K562 (cell line): ENCODE data around the gene PRDM16. TPM values are rescaled to one million over a fixed set of nuclear protein-coding genes. Genes with fewer than 3 reads are reported as not detected.

Experiments
- ATAC-seq: fragments of 200-7000 bp; cut with Tn5 transposase; 3 replicates; pipeline ENCODE4 v1.9.1; 2020; ENCODE audit warnings: moderate library complexity
- BruUV-seq: library from RNA; stranded (reverse); fragments of 400-500 nt; replicated peaks from 2 replicates; lab custom pipeline; 2021; lab: Mats Ljungman, UMichigan
- CTCF ChIA-PET: fragments of 300-600 bp; formaldehyde crosslinking; extraction: SDS; loops from one replicate; lab custom pipeline; 2021; ENCODE audit warnings: low intra/inter-chr PET ratio; lab: Yijun Ruan, JAX
- POLR2A ChIA-PET: fragments of 300-600, 350-650 bp; sonication (Branson Sonifier 250); formaldehyde crosslinking; extraction: SDS; loops from one replicate; lab custom pipeline; 2021; ENCODE audit warnings: antibody characterized with exemption, inconsistent platforms; lab: Yijun Ruan, JAX
- DNase-seq, 4 experiments: peaks; one replicate each; pipeline versions ENCODE4 v3.0.0 to v3.0.0-alpha.2; 2011 to 2018; ENCODE audit warnings: low spot score in 3 of 4, mixed read lengths in 3 of 4; ENCODE audit errors: extremely low read depth in 1 of 4
- FAIRE-seq: peaks from 2 replicates; lab custom pipeline; 2011; peaks lifted over from hg19 to GRCh38; lab: Jason Lieb, UNC
- H2AFZ ChIP-seq: 2 replicates; pipeline ENCODE4 v1.6.0; 2011; ENCODE audit warnings: low read depth, low read length, control low read depth, inconsistent platforms
- H3K27ac ChIP-seq: fragments of 200-600 bp; 3 replicates; pipeline ENCODE4 v1.8.0; 2011; ENCODE audit warnings: low read depth, mild to moderate bottlenecking, control low read depth, inconsistent platforms, low read length, moderate library complexity, mixed read lengths; ENCODE audit errors: extremely low read depth
- H3K27me3 ChIP-seq, 2 experiments: fragments of 300-600 bp in 1 of 2; 2 replicates in 1 of 2; 3 replicates in 1 of 2; pipeline versions ENCODE4 v1.6.0 to v1.8.0; 2011; ENCODE audit warnings: inconsistent platforms in 2 of 2, low read length in 2 of 2, mild to moderate bottlenecking in 1 of 2, mixed read lengths in 1 of 2, moderate library complexity in 1 of 2; ENCODE audit not compliant: control insufficient read depth in 2 of 2, insufficient read depth in 2 of 2
- H3K36me3 ChIP-seq: fragments of 300-600 bp; 3 replicates; pipeline ENCODE4 v1.8.0; 2011; ENCODE audit warnings: mild to moderate bottlenecking, low read length, inconsistent platforms; ENCODE audit not compliant: control insufficient read depth, insufficient read depth
- H3K4me1 ChIP-seq, 2 experiments: fragments of 200-600 bp in 1 of 2; replicated peaks in 1 of 2; 2 replicates in 1 of 2; 3 replicates in 1 of 2; pipeline versions ENCODE4 v1.5.1 to v1.8.0; 2011; ENCODE audit warnings: inconsistent platforms in 2 of 2, low read length in 2 of 2, mild to moderate bottlenecking in 1 of 2, mixed read lengths in 1 of 2, moderate library complexity in 1 of 2; ENCODE audit not compliant: control insufficient read depth in 2 of 2, insufficient read depth in 2 of 2
- H3K4me2 ChIP-seq: 2 replicates; pipeline ENCODE4 v1.6.1; 2011; ENCODE audit warnings: low read length, control low read depth, inconsistent platforms, mixed read lengths; ENCODE audit not compliant: insufficient read depth
- H3K4me3 ChIP-seq: fragments of 200-600 bp; sonication (generic), shearing (Covaris generic); 2 replicates; pipeline ENCODE4 v1.5.1; 2016; ENCODE audit warnings: control low read depth, inconsistent platforms
- H3K79me2 ChIP-seq: fragments of 200-600 bp; 3 replicates; pipeline ENCODE4 v1.8.0; 2011; ENCODE audit warnings: low read length, inconsistent platforms; ENCODE audit not compliant: control insufficient read depth, insufficient read depth
- H3K9ac ChIP-seq, 2 experiments: 2 replicates each; pipeline versions ENCODE4 v1.6.0 to v1.6.1; 2011; ENCODE audit warnings: low read depth in 2 of 2, low read length in 2 of 2, control low read depth in 1 of 2, inconsistent platforms in 1 of 2, mild to moderate bottlenecking in 1 of 2, mixed read lengths in 1 of 2; ENCODE audit not compliant: insufficient read depth in 1 of 2
- H3K9me1 ChIP-seq: one replicate; pipeline ENCODE4 v1.6.0; 2011; ENCODE audit warnings: inconsistent platforms, mild to moderate bottlenecking, low read length, moderate library complexity; ENCODE audit not compliant: control insufficient read depth, insufficient read depth
- H3K9me3 ChIP-seq: replicated peaks from 2 replicates; pipeline ENCODE4 v1.5.1; 2011; ENCODE audit warnings: low read depth, low read length, inconsistent platforms; ENCODE audit not compliant: control insufficient read depth, insufficient read depth
- H4K20me1 ChIP-seq: replicated peaks from 2 replicates; pipeline ENCODE4 v1.6.1; 2011; ENCODE audit warnings: low read length, inconsistent platforms, mixed read lengths; ENCODE audit not compliant: control insufficient read depth, insufficient read depth
- CBX3 ChIP-seq, 2 experiments: IDR thresholded peaks; 1 replicate in 1 of 2; 2 replicates in 1 of 2; pipeline ENCODE4 v1.6.1; 2012; ENCODE audit warnings: inconsistent platforms in 2 of 2, low read length in 2 of 2, borderline replicate concordance in 1 of 2, control low read depth in 1 of 2
- GABPB2 ChIP-seq: fragments of 250-450 bp; sonication (Bioruptor Pico); conservative IDR thresholded peaks from 2 replicates; pipeline ENCODE4 v1.5.1; 2021; ENCODE audit warnings: mild to moderate bottlenecking
- KLF13 ChIP-seq: fragments of 450-650 bp; IDR thresholded peaks from 2 replicates; pipeline ENCODE4 v1.6.1; 2016; ENCODE audit warnings: missing genetic modification characterization, low read depth, mild to moderate bottlenecking, missing compliant biosample characterization, moderate library complexity, borderline replicate concordance
- LARP7 ChIP-seq: fragments of 450-650 bp; IDR thresholded peaks from 2 replicates; pipeline ENCODE4 v1.6.1; 2016
- MTF1 ChIP-seq: fragments of 250-450 bp; sonication (Bioruptor Pico); IDR thresholded peaks from 2 replicates; pipeline ENCODE4 v1.9.0; 2021; ENCODE audit warnings: moderate library complexity, mild to moderate bottlenecking, inconsistent platforms, borderline replicate concordance
- MXD1 ChIP-seq: fragments of 250-450 bp; sonication (Bioruptor Pico); IDR thresholded peaks from 2 replicates; pipeline ENCODE4 v1.8.0; 2021; ENCODE audit warnings: borderline replicate concordance, mild to moderate bottlenecking, moderate library complexity; ENCODE audit not compliant: poor library complexity, severe bottlenecking
- NCOA2 ChIP-seq, 2 experiments: fragments of 450-650 bp; IDR thresholded peaks; 2 replicates each; pipeline ENCODE4 v1.6.1; 2018; ENCODE audit warnings: mild to moderate bottlenecking in 2 of 2, moderate library complexity in 1 of 2; ENCODE audit not compliant: partially characterized antibody in 2 of 2
- NR2C2 ChIP-seq, 2 experiments: fragments of 200-800 bp in 1 of 2; sonication (Bioruptor generic) in 1 of 2; sonication (generic) in 1 of 2; formaldehyde crosslinking in 1 of 2; IDR thresholded peaks; 2 replicates each; pipeline versions ENCODE4 v1.6.1 to v1.8.0; 2016 to 2022; ENCODE audit warnings: mild to moderate bottlenecking in 1 of 2, missing compliant biosample characterization in 1 of 2, missing genetic modification characterization in 1 of 2, missing genetic modification reagents in 1 of 2
- NR3C1 ChIP-seq: sonication (generic); formaldehyde crosslinking; IDR thresholded peaks from 2 replicates; pipeline ENCODE4 v1.8.1; 2022; ENCODE audit warnings: missing genetic modification reagents
- POU5F1 ChIP-seq: fragments of 150-350 bp; IDR thresholded peaks from 2 replicates; pipeline ENCODE4 v1.6.1; 2014; ENCODE audit warnings: borderline replicate concordance, low read length, low read depth, mild to moderate bottlenecking; ENCODE audit not compliant: partially characterized antibody
- RBBP5 ChIP-seq: fragments of 200-600 bp; sonication (generic); IDR thresholded peaks from 2 replicates; pipeline ENCODE4 v1.6.1; 2012; ENCODE audit warnings: borderline replicate concordance, mild to moderate bottlenecking, low read length, control low read depth, inconsistent platforms; ENCODE audit not compliant: insufficient read depth, poor library complexity, severe bottlenecking
- SP2 ChIP-seq: IDR thresholded peaks from 2 replicates; pipeline ENCODE4 v1.6.1; 2011; ENCODE audit warnings: mild to moderate bottlenecking, low read depth, low read length, moderate library complexity; ENCODE audit not compliant: poor library complexity, severe bottlenecking; ENCODE audit errors: extremely low read depth
- TAF9B ChIP-seq: fragments of 450-650 bp; IDR thresholded peaks from 2 replicates; pipeline ENCODE4 v1.6.1; 2018; ENCODE audit warnings: mild to moderate bottlenecking; ENCODE audit not compliant: partially characterized antibody
- TCFL5 ChIP-seq: fragments of 250-450 bp; sonication (Bioruptor Pico); conservative IDR thresholded peaks from 2 replicates; pipeline ENCODE4 v1.6.1; 2021; ENCODE audit warnings: mild to moderate bottlenecking, moderate library complexity, matching md5 sums
- ZNF384 ChIP-seq: IDR thresholded peaks from 2 replicates; pipeline ENCODE4 v1.6.1; 2012; ENCODE audit warnings: low read depth, low read length, improper control_type of control experiment
- WGBS: fragments of 100-300 bp; shearing (Covaris generic); methylation state at CpG from one replicate; pipeline ENCODE4 v1.1.6; 2016; ENCODE audit warnings: low coverage, mixed read lengths; ENCODE audit not compliant: insufficient coverage; ENCODE audit errors: missing lambda C conversion rate; 5-methylcytosine and 5-hydroxymethylcytosine counted together
- in situ Hi-C: fragments of 300-500 bp; cut with MboI; formaldehyde crosslinking; loops from 4 replicates; pipeline ENCODE4 v1.15.0; 2018; ENCODE audit warnings: inconsistent platforms, mixed read lengths
- intact Hi-C: fragments of 100-400 bp; cut with micrococcal nuclease; formaldehyde crosslinking; loops from 2 replicates; pipeline ENCODE4 v1.14.2; 2022
- polyA plus RNA-seq, 8 experiments: library from polyadenylated mRNA; depleted of rRNA in 4 of 8; stranded (reverse) in 5 of 8; unstranded in 3 of 8; fragments of >200 nt; fragmentation: Nextera tagmentation in 2 of 8; fragmentation: Illumina TruSeq in 1 of 8; extraction: Ambion mirVana in 2 of 8; extraction: Trizol in 1 of 8; gene quantifications; 2 replicates each; pipeline versions ENCODE4 v1.2.1 to v1.2.3, GENCODE V29; 2011 to 2014; ENCODE audit warnings: inconsistent platforms in 1 of 8, missing spikeins in 1 of 8
- total RNA-seq, 7 experiments: library from RNA; depleted of rRNA in 6 of 7; stranded (reverse); fragments of >200 nt in 6 of 7; fragmentation: Illumina TruSeq in 2 of 7; extraction: Trizol in 2 of 7; gene quantifications; 2 replicates each; pipeline versions ENCODE4 v1.2.1 to v1.2.3, GENCODE V29; 2011 to 2021; ENCODE audit warnings: low replicate concordance in 1 of 7
- TF ChIP-seq, protein P1 (sequence below): fragments of 200-800 bp; sonication (Bioruptor generic); IDR thresholded peaks from 2 replicates; pipeline ENCODE4 v1.6.1; 2016; ENCODE audit warnings: missing genetic modification characterization, missing compliant biosample characterization

Gene PRDM16
- total and polyA plus RNA-seq, 9 of the 15 experiments (the other 6 are each of a cell fraction or from before 2014, with no cell fraction given) = 0.10 to 0.27 TPM; not detected in 7

- CTCF ChIA-PET = no interaction called here
- H3K27ac ChIP-seq = no peak overlapping the region
- WGBS = 5% methylated on average over 16 of the region's 16 CpGs
- H3K36me3 ChIP-seq = no peaks in the 10 kb centered on the region
- ATAC-seq (no peak), DNase-seq (no peak), FAIRE-seq (no peak)
- POLR2A ChIA-PET = no interaction called here
- H3K4me2 ChIP-seq = no peak overlapping the region
- H3K79me2 ChIP-seq = no peaks in the 10 kb centered on the region
- H4K20me1 ChIP-seq = peaks cover 56% of the 10 kb centered on the region
- BruUV-seq = no TSS peak
- H3K9me1 ChIP-seq = no peaks in the 10 kb centered on the region
- no peak overlapping the region for H3K4me3 ChIP-seq
- H2AFZ ChIP-seq = no peak overlapping the region
- in situ Hi-C loops (no loop called here), intact Hi-C loops (no loop called here)
- H3K9ac ChIP-seq = no peak overlapping the region; a peak in 1 of 4 replicates
- H3K27me3 ChIP-seq = peaks cover 64 to 94% of the 10 kb centered on the region in 2 experiments; a peak in 4 of 5 replicates
- H3K9me3 ChIP-seq = no peaks in the 10 kb centered on the region
- H3K4me1 ChIP-seq = peaks cover 0 to 30% of the 10 kb centered on the region in 2 experiments; a peak in 2 of 5 replicates
- TF ChIP-seq GABPB2 (no peak), LARP7 (no peak), ZNF384 (no peak), TAF9B (no peak), KLF13 (tag) (no peak), NR3C1 (no peak), SP2 (no peak), MTF1 (CRISPR knock-in tag) (no peak), MXD1 (CRISPR knock-in tag) (no peak), RBBP5 (no peak), NCOA2 (IDR thresholded peaks at IDR 0.05; ENCODE audit: partially characterized antibody in 2 of 2) (no peak), NR2C2 (CRISPR knock-in tag; IDR thresholded peaks at IDR 0.05) (no peak), NR2C2 (tag; IDR thresholded peaks at IDR 0.05) (no peak), POU5F1 (no peak), TCFL5 (no peak), CBX3 (IDR thresholded peaks at IDR 0.05; ENCODE audit: borderline replicate concordance in 1 of 2, low read length in 2 of 2) (no peak)
- TF ChIP-seq, protein P1, sequence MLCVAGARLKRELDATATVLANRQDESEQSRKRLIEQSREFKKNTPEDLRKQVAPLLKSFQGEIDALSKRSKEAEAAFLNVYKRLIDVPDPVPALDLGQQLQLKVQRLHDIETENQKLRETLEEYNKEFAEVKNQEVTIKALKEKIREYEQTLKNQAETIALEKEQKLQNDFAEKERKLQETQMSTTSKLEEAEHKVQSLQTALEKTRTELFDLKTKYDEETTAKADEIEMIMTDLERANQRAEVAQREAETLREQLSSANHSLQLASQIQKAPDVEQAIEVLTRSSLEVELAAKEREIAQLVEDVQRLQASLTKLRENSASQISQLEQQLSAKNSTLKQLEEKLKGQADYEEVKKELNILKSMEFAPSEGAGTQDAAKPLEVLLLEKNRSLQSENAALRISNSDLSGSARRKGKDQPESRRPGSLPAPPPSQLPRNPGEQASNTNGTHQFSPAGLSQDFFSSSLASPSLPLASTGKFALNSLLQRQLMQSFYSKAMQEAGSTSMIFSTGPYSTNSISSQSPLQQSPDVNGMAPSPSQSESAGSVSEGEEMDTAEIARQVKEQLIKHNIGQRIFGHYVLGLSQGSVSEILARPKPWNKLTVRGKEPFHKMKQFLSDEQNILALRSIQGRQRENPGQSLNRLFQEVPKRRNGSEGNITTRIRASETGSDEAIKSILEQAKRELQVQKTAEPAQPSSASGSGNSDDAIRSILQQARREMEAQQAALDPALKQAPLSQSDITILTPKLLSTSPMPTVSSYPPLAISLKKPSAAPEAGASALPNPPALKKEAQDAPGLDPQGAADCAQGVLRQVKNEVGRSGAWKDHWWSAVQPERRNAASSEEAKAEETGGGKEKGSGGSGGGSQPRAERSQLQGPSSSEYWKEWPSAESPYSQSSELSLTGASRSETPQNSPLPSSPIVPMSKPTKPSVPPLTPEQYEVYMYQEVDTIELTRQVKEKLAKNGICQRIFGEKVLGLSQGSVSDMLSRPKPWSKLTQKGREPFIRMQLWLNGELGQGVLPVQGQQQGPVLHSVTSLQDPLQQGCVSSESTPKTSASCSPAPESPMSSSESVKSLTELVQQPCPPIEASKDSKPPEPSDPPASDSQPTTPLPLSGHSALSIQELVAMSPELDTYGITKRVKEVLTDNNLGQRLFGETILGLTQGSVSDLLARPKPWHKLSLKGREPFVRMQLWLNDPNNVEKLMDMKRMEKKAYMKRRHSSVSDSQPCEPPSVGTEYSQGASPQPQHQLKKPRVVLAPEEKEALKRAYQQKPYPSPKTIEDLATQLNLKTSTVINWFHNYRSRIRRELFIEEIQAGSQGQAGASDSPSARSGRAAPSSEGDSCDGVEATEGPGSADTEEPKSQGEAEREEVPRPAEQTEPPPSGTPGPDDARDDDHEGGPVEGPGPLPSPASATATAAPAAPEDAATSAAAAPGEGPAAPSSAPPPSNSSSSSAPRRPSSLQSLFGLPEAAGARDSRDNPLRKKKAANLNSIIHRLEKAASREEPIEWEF (CRISPR knock-in tag) = no peak
Measured at GRCh38 chr1:3462356-3463012, 393.5 kb downstream of the PRDM16 start.
